H1 (cell line): ENCODE data around the gene ZBTB16.

Source experiments
- CTCF ChIP-seq, 3 experiments: IDR thresholded peaks; 1 replicate in 2 of 3; 2 replicates in 1 of 3; pipeline versions ENCODE4 v1.5.1 to v1.6.1; 2011; ENCODE audit warnings: low read length in 3 of 3, mild to moderate bottlenecking in 3 of 3, inconsistent platforms in 2 of 3, low read depth in 1 of 3, moderate library complexity in 1 of 3; ENCODE audit not compliant: insufficient read depth in 1 of 3; ENCODE audit errors: control extremely low read depth in 1 of 3
- PHF8 ChIP-seq: fragments of 200-600 bp; sonication (generic); conservative IDR thresholded peaks from 2 replicates; pipeline ENCODE4 v1.7.1; 2012; ENCODE audit warnings: low read depth, mild to moderate bottlenecking, inconsistent platforms, low read length, moderate library complexity
- TF ChIP-seq, protein P1 (sequence below): IDR thresholded peaks from 2 replicates; pipeline ENCODE4 v1.6.1; 2012; ENCODE audit warnings: inconsistent platforms

DNA sequence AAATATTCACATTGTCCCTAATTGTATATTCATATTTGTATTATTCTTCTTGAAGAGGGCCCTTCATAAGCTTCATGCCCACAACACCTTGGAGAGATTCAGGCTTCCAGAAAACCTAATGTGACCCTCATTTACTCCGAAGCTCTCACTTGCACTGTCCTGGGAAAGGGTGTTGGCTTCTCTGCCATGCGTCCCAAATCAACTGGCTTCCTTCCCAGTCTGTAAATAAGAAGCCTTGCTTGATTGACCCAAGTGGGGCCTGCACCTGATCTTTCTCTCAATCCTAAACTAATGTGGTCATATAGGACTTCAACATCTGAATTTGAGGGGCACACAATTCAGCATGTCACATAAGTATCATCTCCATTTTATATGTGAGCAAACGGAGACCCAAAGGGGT, 40.5 kb upstream of the ZBTB16 start:
- TF ChIP-seq CTCF (IDR thresholded peaks at IDR 0.05; ENCODE audit: control extremely low read depth in 1 of 3, insufficient read depth in 1 of 3, low read depth in 1 of 3, low read length in 3 of 3) (no peak), PHF8 (no peak)
- TF ChIP-seq, protein P1, sequence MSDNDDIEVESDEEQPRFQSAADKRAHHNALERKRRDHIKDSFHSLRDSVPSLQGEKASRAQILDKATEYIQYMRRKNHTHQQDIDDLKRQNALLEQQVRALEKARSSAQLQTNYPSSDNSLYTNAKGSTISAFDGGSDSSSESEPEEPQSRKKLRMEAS: no peak
